ENCODE data around the gene AMBP. TPM values are rescaled to one million over a fixed set of nuclear protein-coding genes. Genes with fewer than 3 reads are reported as not detected.

The AMBP gene
- total RNA-seq, 1 experiment from 2014 or later, result not detected

DNA sequence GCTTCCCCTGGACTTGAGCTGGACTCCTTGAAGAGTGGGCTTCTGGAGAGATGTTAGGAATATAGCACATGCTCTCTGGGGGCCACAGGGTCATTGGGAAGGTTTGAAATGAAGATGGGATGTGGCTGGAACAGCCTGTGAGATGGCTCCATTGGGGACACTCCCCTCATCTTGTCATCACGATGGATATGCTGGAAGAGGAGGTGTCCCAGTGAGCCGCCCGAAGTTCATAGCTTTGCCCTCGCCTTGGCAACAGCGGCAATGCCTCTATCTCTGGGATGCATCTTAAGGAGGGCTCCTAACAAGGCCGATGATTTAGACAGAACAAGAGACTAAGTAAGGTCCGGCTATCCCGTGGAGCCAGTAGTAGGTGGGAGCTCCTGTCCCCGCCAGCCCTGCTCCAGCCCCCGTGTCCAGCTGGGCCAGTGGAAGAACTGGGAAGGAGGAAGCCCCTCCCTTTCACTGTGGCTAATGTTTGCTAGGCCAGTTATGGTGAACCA is 23.9 kb downstream of the AMBP start:
- Mint-ChIP-seq H3K36me3 (ENCODE audit: insufficient read depth, unreplicated experiment) (peaks cover 6% of the 10 kb centered on the region), H3K9me3 (ENCODE audit: unreplicated experiment) (no peaks in the 10 kb centered on the region), H3K4me1 (ENCODE audit: insufficient read depth, unreplicated experiment) (no peaks in the 10 kb centered on the region), H3K4me3 (ENCODE audit: unreplicated experiment) (no peak overlapping the region), H3K27me3 (ENCODE audit: insufficient read depth, unreplicated experiment) (no peaks in the 10 kb centered on the region), H3K27ac (ENCODE audit: low read depth, unreplicated experiment) (no peak overlapping the region)
- BruUV-seq (replicated peaks), result no TSS peak
- POLR2A ChIA-PET, result no interaction called here
- intact Hi-C loops (cut with micrococcal nuclease), result no loop called here
- no peak for DNase-seq (ENCODE audit: unreplicated experiment)
- TF ChIP-seq, protein P1, sequence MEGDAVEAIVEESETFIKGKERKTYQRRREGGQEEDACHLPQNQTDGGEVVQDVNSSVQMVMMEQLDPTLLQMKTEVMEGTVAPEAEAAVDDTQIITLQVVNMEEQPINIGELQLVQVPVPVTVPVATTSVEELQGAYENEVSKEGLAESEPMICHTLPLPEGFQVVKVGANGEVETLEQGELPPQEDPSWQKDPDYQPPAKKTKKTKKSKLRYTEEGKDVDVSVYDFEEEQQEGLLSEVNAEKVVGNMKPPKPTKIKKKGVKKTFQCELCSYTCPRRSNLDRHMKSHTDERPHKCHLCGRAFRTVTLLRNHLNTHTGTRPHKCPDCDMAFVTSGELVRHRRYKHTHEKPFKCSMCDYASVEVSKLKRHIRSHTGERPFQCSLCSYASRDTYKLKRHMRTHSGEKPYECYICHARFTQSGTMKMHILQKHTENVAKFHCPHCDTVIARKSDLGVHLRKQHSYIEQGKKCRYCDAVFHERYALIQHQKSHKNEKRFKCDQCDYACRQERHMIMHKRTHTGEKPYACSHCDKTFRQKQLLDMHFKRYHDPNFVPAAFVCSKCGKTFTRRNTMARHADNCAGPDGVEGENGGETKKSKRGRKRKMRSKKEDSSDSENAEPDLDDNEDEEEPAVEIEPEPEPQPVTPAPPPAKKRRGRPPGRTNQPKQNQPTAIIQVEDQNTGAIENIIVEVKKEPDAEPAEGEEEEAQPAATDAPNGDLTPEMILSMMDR (IDR thresholded peaks at IDR 0.05; ENCODE audit: unreplicated experiment), result no peak
- CTCF ChIA-PET, result interaction anchor here (0.6 kb wide), 1 partner anchor 101 kb away, joined by 3 read pairs; the partner anchor contains the start of gene COL27A1

DNA sequence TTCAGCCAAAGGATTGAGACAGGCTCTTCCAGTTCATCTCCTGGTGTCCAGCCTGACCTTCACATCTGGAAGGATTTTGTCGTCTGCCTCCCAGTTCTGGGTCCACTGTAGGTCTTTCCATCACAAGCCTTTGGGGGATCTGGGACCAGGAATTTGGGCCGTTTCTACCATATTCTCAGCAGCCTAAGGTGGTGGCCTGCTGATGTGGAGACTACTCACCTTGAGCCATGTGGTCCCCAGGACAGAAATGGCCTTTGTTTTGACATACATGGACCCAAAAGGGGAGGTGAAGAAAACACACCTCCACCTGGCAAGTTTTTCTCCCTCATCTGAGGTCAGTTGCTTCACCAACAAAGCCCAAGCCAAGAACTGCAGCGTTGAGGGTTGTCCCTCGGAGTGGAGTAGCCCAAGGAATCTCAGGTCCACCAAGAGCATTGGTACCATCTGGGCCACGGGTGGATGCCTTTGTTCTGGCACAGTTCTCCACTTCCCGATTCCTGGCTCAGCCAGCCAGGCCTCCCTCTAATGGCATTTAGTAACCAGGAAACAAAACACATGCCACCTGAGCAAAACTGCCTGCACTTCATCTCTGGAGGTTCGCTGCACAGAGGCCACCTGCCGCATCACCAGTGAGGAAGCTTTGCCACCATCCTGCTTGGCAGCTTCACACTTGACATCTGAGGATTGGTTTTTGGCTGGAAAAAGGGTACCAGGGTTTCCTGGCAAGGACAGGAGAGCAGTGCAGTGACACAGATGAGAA is 24.7 kb downstream of the AMBP start:
- intact Hi-C loops (cut with micrococcal nuclease), result no loop called here
- ChIA-PET CTCF (interaction anchor here (0.6 kb wide), 1 partner anchor 102 kb away, joined by 3 read pairs; the partner anchor contains the start of gene COL27A1), POLR2A (no interaction called here)
- Mint-ChIP-seq H3K9me3 (ENCODE audit: unreplicated experiment) (no peaks in the 10 kb centered on the region), H3K4me3 (ENCODE audit: unreplicated experiment) (no peak overlapping the region), H3K36me3 (ENCODE audit: insufficient read depth, unreplicated experiment) (peaks cover 6% of the 10 kb centered on the region), H3K27me3 (ENCODE audit: insufficient read depth, unreplicated experiment) (no peaks in the 10 kb centered on the region), H3K4me1 (ENCODE audit: insufficient read depth, unreplicated experiment) (no peaks in the 10 kb centered on the region), H3K27ac (ENCODE audit: low read depth, unreplicated experiment) (no peak overlapping the region)
- no TSS peak for BruUV-seq (replicated peaks)
- DNase-seq (ENCODE audit: unreplicated experiment), result no peak
- TF ChIP-seq, protein P1 (IDR thresholded peaks at IDR 0.05; ENCODE audit: unreplicated experiment), result no peak

DNA sequence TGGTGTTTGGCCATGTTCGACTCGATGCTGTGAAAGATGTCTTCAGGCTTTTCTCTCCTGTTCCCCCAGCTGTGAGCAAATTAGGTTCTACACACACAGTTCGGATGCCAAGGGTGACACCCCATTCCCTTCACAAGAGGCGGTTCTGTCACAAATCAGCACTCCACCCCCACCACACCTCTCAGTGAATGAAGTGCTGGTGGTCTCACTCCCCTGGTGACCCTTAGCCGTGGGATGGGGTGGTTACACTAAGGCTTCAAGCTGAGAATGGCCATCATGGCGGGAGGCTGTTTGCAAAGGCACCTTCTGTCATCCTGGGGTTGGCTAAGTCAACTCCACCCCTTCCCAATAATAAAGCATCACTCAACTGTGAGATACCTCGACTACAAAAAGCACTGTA is 26.4 kb downstream of the AMBP start:
- Mint-ChIP-seq H3K4me1 (ENCODE audit: insufficient read depth, unreplicated experiment) (no peaks in the 10 kb centered on the region), H3K27ac (ENCODE audit: low read depth, unreplicated experiment) (no peak overlapping the region), H3K27me3 (ENCODE audit: insufficient read depth, unreplicated experiment) (no peaks in the 10 kb centered on the region), H3K36me3 (ENCODE audit: insufficient read depth, unreplicated experiment) (peaks cover 12% of the 10 kb centered on the region), H3K9me3 (ENCODE audit: unreplicated experiment) (no peaks in the 10 kb centered on the region), H3K4me3 (ENCODE audit: unreplicated experiment) (no peak overlapping the region)
- DNase-seq (ENCODE audit: unreplicated experiment), result no peak
- ChIA-PET POLR2A (no interaction called here), CTCF (interaction anchor here (1.2 kb wide), 1 partner anchor 31 kb away, joined by 4 read pairs; no protein-coding TSS in a partner anchor)
- intact Hi-C loops (cut with micrococcal nuclease), result no loop called here
- TF ChIP-seq, protein P1 (IDR thresholded peaks at IDR 0.05; ENCODE audit: unreplicated experiment), result no peak
- BruUV-seq (replicated peaks), result no TSS peak

DNA sequence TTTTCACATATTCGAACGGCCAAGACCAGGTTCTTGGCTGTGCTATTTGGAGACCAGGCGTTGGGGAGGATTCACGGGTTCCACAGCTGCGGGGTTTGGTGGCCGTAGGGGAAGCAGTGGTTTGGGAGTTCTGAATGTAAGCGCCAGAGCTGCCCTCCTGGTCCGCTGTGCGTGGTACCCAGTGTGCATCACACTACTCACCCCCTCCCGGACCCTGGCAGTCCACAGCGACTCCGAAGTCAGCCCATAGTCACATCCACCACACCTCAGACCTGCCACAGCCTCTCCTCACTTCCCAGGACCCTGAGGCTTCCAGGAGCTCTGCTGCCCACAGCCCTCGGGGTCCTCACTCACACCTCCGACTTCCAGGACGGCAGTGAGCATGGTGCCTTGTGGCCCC is 26.8 kb downstream of the AMBP start:
- H3K4me1 Mint-ChIP-seq (ENCODE audit: insufficient read depth, unreplicated experiment), result no peaks in the 10 kb centered on the region

More for the DNA sequence above, 26.8 kb downstream of the AMBP start:
- Mint-ChIP-seq H3K9me3 (ENCODE audit: unreplicated experiment) (no peaks in the 10 kb centered on the region), H3K27me3 (ENCODE audit: insufficient read depth, unreplicated experiment) (no peaks in the 10 kb centered on the region), H3K36me3 (ENCODE audit: insufficient read depth, unreplicated experiment) (peaks cover 12% of the 10 kb centered on the region), H3K4me3 (ENCODE audit: unreplicated experiment) (no peak overlapping the region), H3K27ac (ENCODE audit: low read depth, unreplicated experiment) (no peak overlapping the region)
- ChIA-PET POLR2A (no interaction called here), CTCF (interaction anchor here (0.7 to 1.2 kb wide), 2 partner anchors 31 to 293 kb away, joined by 3 to 4 read pairs; no protein-coding TSS in a partner anchor)
- TF ChIP-seq, protein P1 (IDR thresholded peaks at IDR 0.05; ENCODE audit: unreplicated experiment), result no peak
- intact Hi-C loops (cut with micrococcal nuclease), result no loop called here
- BruUV-seq (replicated peaks), result no TSS peak
- DNase-seq (ENCODE audit: unreplicated experiment), result no peak
